Activated naive CD4-positive, alpha-beta T cell treated with anti-CD3 and anti-CD28 coated beads, Interleukin-2, amount 50 U/mL, for 24 hours (primary cell): ENCODE results near the gene HOXC10.
A peak's percentile ranks its signal among the peaks of the same experiment; 100 is the strongest.

Experiments used
- H3K27ac Mint-ChIP-seq: one replicate; pipeline ENCODE4 v1.8.0; 2021; ENCODE audit warnings: mild to moderate bottlenecking, mixed read lengths
- H3K27me3 Mint-ChIP-seq: one replicate; pipeline ENCODE4 v1.8.0; 2021; ENCODE audit warnings: mixed read lengths
- H3K36me3 Mint-ChIP-seq: one replicate; pipeline ENCODE4 v1.8.0; 2021; ENCODE audit warnings: mixed read lengths
- H3K4me1 Mint-ChIP-seq: one replicate; pipeline ENCODE4 v1.8.0; 2021; ENCODE audit warnings: mixed read lengths
- H3K4me3 Mint-ChIP-seq: one replicate; pipeline ENCODE4 v1.8.0; 2021; ENCODE audit warnings: mild to moderate bottlenecking, mixed read lengths
- H3K9me3 Mint-ChIP-seq: one replicate; pipeline ENCODE4 v1.8.0; 2021; ENCODE audit warnings: mixed read lengths

HOXC10 gene

DNA sequence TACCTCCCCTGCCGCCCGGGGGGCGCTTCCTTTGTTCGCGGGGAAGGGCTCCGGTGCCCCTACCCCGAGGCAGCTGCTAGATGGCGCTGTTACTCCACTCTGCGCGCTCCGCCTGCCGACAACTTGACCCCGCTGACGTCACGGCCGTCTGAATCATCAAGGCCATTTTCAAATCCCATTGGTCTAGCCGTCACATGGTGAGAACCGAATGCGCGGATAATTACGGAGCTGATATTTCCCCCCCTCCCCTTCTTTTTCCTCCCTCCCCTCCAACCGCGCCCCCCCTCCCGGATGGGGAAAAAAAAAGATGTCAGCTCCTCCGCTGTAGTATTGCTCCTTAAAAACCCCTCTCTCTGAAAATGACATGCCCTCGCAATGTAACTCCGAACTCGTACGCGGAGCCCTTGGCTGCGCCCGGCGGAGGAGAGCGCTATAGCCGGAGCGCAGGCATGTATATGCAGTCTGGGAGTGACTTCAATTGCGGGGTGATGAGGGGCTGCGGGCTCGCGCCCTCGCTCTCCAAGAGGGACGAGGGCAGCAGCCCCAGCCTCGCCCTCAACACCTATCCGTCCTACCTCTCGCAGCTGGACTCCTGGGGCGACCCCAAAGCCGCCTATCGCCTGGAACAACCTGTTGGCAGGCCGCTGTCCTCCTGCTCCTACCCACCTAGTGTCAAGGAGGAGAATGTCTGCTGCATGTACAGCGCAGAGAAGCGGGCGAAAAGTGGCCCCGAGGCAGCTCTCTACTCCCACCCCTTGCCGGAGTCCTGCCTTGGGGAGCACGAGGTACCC, at the start of gene HOXC10:
Gene HOXC10, plus strand, starts transcription at position 246 of the 791 bp plus-strand sequence. Its CDS starts 114 bp downstream, at position 360.
- Mint-ChIP-seq H3K9me3 (no peaks in the 10 kb centered on the region), H3K27me3 (peaks cover 84% of the 10 kb centered on the region), H3K4me3 (peak within 1 kb of the TSS; percentile 30), H3K27ac (peak within 1 kb of the TSS; percentile 65), H3K4me1 (peaks cover 35% of the 10 kb centered on the region), H3K36me3 (peaks cover 4% of the 10 kb centered on the region)

DNA sequence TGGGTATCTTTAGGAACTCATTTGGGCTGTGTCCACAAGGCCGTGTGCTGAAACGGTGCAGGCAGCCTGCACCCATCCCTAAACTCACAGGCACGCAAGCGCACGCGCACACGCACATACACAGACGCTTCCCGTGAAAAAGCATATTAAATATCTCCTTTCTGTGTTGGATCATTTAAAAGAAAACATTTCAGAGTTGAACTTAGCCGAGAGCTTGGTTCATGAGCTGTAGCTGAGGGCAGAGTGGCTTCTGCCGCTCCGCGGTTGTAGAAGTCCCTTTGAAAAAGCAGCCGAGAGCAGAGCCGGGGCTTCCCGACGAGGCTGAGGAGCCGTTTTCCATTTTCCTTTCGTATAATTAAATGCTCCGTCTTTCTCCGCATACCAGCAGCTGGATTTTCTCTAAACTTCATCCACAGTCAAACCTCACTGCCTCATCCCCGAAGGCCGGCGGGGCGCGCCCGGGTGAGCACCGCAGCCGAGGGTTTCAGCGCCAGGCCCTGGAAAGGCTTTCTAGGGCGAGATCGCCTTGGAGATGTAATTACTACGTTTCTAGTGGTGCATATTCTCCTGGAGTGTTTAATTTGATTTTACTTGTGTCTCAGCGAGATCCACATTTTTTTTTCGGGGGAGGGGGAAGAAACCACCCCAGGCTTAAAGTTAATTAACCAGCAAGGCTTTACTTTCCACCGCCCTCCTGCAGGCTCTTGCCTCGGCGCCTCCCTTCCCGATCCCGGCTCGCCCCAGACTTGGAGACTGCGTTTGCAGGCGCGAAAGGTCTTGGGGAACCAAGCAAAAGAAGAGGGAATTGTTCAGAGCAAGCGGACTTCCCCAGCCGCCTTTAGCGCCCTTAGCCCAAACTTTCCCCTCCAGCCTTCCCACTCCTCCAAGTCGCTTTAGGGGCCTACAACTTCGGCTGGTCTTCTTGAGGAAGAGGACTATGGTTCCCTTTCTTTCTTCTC, 49.3 kb upstream of the HOXC10 start:
- peaks cover 77% of the 10 kb centered on the region for H3K27me3 Mint-ChIP-seq
- H3K36me3 Mint-ChIP-seq: no peaks in the 10 kb centered on the region
- H3K4me3 Mint-ChIP-seq: no peak overlapping the region
- H3K4me1 Mint-ChIP-seq: peaks cover 21% of the 10 kb centered on the region
- H3K9me3 Mint-ChIP-seq: no peaks in the 10 kb centered on the region
- H3K27ac Mint-ChIP-seq: no peak overlapping the region

DNA sequence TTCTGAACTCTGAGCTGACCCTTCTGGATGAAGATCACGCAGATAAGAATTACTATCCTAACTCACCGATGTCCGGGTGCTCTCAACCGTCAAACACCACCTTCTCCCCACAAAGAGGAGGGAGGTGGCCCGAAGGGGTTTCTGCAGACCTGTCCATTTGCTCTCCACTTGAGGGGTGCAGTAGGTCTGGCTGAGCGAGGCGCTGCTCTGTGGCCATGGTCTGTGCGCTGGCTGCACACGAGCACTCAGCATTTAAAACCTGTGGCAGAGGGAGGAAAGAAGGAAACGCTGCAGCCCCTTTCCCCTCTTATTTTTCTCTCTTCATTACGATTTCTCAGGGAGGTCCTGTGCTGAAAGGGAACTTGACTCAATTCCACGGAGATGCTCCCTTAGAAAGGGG, 47.8 kb upstream of the HOXC10 start:
- Mint-ChIP-seq H3K27ac (no peak overlapping the region), H3K4me1 (peaks cover 21% of the 10 kb centered on the region), H3K4me3 (no peak overlapping the region), H3K9me3 (peaks cover 10% of the 10 kb centered on the region), H3K27me3 (peaks cover 79% of the 10 kb centered on the region), H3K36me3 (peaks cover 2% of the 10 kb centered on the region)

DNA sequence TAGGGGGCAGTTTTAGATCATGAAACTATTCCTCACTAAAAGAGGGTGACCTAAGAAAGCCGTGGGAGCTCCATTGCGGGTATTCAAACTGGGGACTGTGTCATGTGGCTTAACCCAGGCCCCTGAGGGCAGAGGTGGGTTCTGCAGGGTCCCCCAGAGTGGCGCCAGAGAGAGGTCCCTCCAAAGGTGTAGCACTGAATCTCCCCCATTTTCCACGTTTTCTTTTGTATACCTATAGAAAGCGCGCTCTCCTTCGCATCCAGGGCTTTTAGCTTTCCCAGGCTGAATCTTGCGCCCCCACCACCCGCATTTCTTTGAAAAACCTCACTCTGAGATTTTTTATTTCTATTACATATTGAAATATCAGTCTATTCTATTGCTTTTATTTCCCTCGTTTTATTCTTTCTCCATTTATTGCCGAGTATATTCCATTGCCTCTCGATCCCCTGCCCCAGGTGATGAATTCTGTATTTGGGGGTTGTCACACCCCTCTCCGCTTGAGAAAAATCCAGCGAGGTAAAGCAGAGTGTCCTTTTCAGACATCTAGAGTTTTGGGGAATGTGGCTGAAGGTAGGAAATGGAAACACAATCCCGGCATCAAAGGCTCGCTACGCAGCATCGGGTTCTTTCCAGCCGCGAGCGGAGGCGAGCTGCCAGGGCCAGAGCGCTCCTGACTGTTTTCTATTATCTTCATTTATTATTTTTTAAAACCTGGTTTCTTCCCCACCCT, 47.2 kb upstream of the HOXC10 start:
- no peak overlapping the region for H3K27ac Mint-ChIP-seq
- peaks cover 2% of the 10 kb centered on the region for H3K36me3 Mint-ChIP-seq
- H3K9me3 Mint-ChIP-seq: peaks cover 10% of the 10 kb centered on the region
- H3K4me1 Mint-ChIP-seq: peaks cover 21% of the 10 kb centered on the region
- H3K27me3 Mint-ChIP-seq: peaks cover 77% of the 10 kb centered on the region
- no peak overlapping the region for H3K4me3 Mint-ChIP-seq

DNA sequence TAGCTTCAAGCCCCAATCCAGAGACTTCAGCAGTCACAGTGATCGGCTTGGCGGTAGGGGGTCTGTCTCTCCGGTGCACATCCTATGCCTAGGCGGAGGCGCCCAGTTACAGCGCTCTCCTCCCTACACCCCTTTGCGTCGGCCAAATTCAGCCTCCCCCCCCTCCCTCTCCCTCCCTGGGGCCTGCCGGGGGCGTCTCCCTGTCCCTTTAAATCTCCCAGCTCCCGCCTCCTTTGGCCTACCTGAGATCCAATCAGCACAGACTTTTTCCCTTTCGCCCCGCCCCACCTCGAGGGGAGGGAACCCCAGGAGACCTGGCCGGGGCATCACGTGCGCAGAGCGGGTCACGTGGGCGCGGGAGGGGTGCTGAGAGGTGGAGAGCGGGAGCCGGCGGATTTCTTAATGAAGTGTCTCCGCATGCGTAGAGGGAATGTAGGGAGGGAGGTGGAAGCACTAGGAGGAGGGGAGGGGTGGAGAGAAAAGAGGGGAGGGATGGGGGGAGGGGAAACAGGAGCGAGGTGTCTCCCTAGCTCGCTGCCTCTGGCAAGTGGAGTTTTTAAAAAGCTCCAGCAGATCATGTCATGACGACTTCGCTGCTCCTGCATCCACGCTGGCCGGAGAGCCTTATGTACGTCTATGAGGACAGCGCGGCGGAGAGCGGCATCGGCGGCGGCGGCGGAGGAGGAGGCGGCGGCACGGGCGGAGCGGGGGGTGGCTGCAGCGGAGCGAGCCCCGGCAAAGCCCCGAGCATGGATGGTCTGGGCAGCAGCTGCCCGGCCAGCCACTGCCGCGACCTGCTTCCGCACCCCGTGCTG, 46.4 kb upstream of the HOXC10 start, which contains the start of gene HOXC13:
Gene HOXC13, plus strand, starts transcription at position 506 of the 815 bp plus-strand sequence. Its CDS starts 76 bp downstream, at position 582.
- no peak within 1 kb of the TSS for H3K27ac Mint-ChIP-seq
- H3K36me3 Mint-ChIP-seq: peaks cover 4% of the 10 kb centered on the region
- peaks cover 75% of the 10 kb centered on the region for H3K27me3 Mint-ChIP-seq
- peaks cover 21% of the 10 kb centered on the region for H3K4me1 Mint-ChIP-seq
- peaks cover 10% of the 10 kb centered on the region for H3K9me3 Mint-ChIP-seq
- H3K4me3 Mint-ChIP-seq: peak within 1 kb of the TSS; percentile 3

DNA sequence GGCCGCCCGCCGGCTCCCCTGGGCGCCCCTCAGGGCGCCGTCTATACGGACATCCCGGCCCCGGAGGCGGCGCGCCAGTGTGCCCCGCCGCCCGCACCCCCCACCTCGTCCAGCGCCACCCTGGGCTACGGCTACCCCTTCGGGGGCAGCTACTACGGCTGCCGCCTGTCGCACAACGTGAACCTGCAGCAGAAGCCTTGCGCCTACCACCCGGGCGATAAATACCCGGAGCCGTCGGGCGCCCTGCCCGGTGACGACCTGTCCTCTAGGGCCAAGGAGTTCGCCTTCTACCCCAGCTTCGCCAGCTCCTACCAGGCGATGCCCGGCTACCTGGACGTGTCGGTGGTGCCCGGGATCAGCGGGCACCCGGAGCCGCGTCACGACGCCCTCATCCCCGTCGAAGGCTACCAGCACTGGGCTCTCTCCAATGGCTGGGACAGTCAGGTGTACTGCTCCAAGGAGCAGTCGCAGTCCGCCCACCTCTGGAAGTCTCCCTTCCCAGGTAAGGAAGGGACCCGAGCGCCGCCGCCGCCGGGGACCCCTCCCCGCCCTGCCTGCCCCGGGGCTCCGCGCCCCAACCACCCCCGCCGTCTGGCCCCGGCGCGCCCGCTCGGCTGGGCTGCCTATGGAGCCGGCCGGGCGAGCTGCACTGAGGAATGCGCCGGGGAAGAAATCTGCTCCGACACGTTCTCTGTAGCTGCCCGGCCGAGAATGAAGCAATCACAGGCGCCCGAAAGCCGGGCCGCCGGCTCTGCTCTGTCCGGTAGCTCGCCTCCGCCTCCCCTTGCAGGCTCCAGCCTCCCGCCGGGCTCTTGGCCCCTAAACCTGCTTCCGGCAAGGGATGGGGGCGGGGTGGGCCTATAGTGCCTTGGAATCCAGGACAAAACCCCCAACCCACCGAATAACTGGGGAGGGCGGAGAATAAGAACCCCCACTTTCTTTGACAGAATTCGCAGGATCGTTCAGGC, 45.5 kb upstream of the HOXC10 start:
- Mint-ChIP-seq H3K27ac (no peak overlapping the region), H3K4me3 (no peak overlapping the region), H3K4me1 (peaks cover 21% of the 10 kb centered on the region), H3K27me3 (peaks cover 74% of the 10 kb centered on the region), H3K9me3 (peaks cover 10% of the 10 kb centered on the region), H3K36me3 (peaks cover 4% of the 10 kb centered on the region)

DNA sequence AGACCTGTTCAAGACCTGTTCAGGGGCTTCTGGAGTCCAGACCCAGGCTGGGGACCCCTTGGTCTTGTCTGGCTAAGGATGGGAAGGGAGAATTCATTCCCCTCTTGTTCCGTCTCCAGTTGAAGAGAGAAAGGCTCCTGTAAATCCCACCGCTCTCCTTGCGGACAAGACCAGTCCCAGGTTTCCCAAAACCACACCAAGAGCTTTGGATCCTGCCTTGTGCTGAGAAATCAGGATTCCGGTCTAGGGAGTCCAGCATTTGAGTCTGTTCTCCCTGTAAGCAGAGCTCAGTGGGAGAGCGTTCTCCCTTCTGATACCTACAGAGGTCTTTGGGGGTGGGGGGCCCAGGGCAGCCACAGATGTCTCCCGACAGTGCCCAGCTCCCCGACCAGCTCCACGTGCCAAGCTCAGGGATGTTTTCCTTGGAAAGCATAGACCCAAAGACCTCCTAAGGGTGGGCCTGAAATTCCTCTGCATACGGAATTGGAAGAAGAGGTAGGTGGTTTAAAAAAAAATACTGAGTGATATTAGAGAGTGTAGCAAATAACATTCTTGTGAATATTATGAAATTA, 44.4 kb upstream of the HOXC10 start:
- peaks cover 10% of the 10 kb centered on the region for H3K9me3 Mint-ChIP-seq
- peaks cover 19% of the 10 kb centered on the region for H3K4me1 Mint-ChIP-seq

DNA sequence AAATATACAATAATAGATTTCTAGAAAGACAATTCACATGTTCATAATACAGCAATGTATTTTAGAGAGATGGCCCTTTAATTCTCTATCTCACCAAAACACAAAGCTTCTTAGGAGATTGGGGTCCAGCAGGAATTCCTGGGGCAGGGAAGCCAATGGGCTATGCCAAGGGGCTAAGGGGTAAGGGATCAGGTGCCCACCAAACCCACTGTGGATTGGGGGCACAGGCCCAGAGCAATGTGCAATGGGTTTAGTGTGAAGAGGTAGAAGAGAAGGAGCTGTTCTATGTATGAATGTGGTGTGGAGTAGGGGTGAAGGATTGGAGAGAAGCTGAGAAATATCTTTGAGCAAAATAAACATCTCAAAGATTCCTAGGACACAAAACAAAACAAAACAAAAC, 43.8 kb upstream of the HOXC10 start:
- H3K9me3 Mint-ChIP-seq: peaks cover 10% of the 10 kb centered on the region
- peaks cover 4% of the 10 kb centered on the region for H3K36me3 Mint-ChIP-seq
- H3K27ac Mint-ChIP-seq: no peak overlapping the region
- H3K27me3 Mint-ChIP-seq: peaks cover 72% of the 10 kb centered on the region
- no peak overlapping the region for H3K4me3 Mint-ChIP-seq
- peaks cover 12% of the 10 kb centered on the region for H3K4me1 Mint-ChIP-seq

More for the DNA sequence above, 44.4 kb upstream of the HOXC10 start:
- no peak overlapping the region for H3K4me3 Mint-ChIP-seq
- H3K27me3 Mint-ChIP-seq: peaks cover 73% of the 10 kb centered on the region
- peaks cover 4% of the 10 kb centered on the region for H3K36me3 Mint-ChIP-seq
- no peak overlapping the region for H3K27ac Mint-ChIP-seq

DNA sequence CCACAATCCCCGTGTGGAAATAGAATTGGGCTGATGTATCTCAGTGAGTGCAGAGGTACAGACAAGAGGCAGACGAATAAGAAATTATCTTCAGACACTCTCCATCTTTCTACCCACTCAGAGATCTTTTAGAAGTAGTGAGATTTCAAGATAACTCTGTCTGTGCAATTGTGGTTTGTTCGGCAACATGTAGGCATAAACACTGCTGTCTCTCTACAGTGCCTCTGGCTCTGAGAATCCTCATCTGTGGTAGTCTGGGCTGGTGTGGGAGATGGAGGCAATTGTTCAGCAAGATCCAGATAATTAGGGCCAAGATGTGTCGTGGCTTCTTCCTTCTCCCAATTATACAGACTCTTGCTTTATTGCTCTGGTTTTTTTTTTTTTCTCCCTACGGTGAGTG, 43.2 kb upstream of the HOXC10 start:
- Mint-ChIP-seq H3K4me3 (no peak overlapping the region), H3K36me3 (peaks cover 4% of the 10 kb centered on the region), H3K4me1 (peaks cover 10% of the 10 kb centered on the region), H3K9me3 (peaks cover 10% of the 10 kb centered on the region), H3K27ac (no peak overlapping the region), H3K27me3 (peaks cover 76% of the 10 kb centered on the region)

DNA sequence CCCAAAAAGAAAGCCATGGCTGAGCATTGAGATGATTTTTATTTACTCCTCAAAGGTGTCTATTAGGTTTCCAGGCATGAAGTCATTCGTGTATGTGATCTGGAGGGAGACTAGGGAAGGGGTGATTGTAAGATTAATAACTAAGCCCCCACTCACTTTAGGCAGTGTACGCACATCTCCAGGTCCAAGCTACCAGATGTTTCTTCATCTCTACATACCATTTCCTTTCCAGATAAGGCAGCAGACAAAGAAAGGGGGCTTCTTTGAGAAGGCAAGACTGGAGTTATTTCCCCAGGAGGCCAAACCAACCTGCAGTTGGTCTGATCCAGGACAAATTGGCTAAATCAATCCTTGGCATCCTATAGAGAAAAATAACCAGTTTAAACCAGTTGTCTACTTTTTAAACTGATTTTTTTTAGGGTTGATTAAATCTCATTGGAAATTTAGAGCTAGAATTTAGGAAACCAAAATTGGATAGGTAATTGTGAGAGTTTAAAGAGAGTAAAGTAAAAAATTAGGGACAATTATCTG, 42.4 kb upstream of the HOXC10 start:
- peaks cover 4% of the 10 kb centered on the region for H3K36me3 Mint-ChIP-seq
- H3K27ac Mint-ChIP-seq: no peak overlapping the region

DNA sequence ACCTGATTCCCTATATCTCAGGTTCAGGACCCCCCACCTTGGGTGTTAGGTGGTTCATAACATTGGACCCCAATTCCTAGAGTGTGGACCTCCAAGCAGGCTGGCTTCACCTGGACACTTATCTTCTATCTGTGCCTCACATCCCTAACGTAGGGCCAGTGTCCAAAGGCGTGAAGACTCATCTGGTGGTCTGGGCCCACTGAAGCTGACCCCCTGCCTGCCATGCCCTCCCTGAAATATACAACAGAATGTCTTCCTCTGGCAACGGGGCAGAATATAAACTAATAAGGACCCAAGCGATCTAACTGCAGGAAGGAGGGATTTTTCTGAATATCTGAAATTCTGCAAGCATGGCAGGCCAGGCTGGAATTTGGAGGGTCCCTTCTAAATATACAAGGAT, 40.7 kb upstream of the HOXC10 start:
- no peak overlapping the region for H3K4me3 Mint-ChIP-seq
- no peak overlapping the region for H3K27ac Mint-ChIP-seq
- peaks cover 4% of the 10 kb centered on the region for H3K36me3 Mint-ChIP-seq
- H3K4me1 Mint-ChIP-seq: peaks cover 7% of the 10 kb centered on the region
- peaks cover 10% of the 10 kb centered on the region for H3K9me3 Mint-ChIP-seq
- H3K27me3 Mint-ChIP-seq: peaks cover 73% of the 10 kb centered on the region

More for the DNA sequence above, 42.4 kb upstream of the HOXC10 start:
- peaks cover 10% of the 10 kb centered on the region for H3K9me3 Mint-ChIP-seq
- H3K4me1 Mint-ChIP-seq: peaks cover 10% of the 10 kb centered on the region
- no peak overlapping the region for H3K4me3 Mint-ChIP-seq
- H3K27me3 Mint-ChIP-seq: peaks cover 71% of the 10 kb centered on the region

DNA sequence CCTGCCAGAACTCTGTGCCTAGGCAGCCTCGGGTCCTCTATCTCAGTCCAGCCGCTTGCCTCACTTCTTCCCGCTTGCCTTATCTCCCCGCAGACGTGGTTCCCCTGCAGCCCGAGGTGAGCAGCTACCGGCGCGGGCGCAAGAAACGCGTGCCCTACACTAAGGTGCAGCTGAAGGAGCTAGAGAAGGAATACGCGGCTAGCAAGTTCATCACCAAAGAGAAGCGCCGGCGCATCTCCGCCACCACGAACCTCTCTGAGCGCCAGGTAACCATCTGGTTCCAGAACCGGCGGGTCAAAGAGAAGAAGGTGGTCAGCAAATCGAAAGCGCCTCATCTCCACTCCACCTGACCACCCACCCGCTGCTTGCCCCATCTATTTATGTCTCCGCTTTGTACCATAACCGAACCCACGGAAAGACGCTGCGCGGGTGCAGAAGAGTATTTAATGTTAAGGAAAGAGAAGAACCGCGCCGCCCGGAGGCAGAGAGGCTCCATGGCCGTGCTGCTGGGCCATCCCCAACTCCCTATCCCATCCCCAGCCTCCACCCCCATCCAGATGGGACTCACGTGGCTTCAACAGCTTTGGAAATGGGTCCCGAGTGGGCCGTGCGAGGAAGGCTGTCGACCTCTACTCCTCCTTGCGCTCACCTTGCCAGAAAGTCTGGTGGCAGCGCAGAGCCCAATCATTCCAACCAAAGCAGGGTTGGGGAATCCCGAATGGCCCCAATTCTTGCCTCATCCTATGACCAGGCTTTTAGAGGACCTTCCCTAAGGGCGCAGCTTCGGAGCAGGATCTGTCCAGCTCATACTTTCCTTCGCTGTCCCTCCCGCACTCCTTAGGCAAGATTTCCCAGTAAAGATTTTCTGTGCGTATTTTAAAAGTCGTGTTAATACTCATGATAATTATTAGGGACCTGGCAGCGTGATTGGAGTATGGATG, 39.8 kb upstream of the HOXC10 start:
- Mint-ChIP-seq H3K36me3 (peaks cover 4% of the 10 kb centered on the region), H3K9me3 (peaks cover 10% of the 10 kb centered on the region), H3K4me1 (peaks cover 4% of the 10 kb centered on the region), H3K27ac (no peak overlapping the region), H3K4me3 (no peak overlapping the region), H3K27me3 (peaks cover 72% of the 10 kb centered on the region)
